Mammary epithelial cell (primary cell): ENCODE measurements around the gene MAB21L3.

Experiments used
- CTCF ChIP-seq, 2 donors: IDR thresholded peaks in 1 of 2; conservative IDR thresholded peaks in 1 of 2; 2 replicates each; pipeline ENCODE4 v1.5.1; 2011 to 2012; ENCODE audit warnings: inconsistent platforms in 2 of 2, low read length in 2 of 2, mild to moderate bottlenecking in 2 of 2, control low read depth in 1 of 2, low read depth in 1 of 2; ENCODE audit not compliant: insufficient read depth in 1 of 2; ENCODE audit errors: extremely low read depth in 1 of 2
- EZH2 ChIP-seq: IDR thresholded peaks from 2 replicates; pipeline ENCODE4 v1.6.1; 2012; ENCODE audit warnings: low read length, inconsistent platforms, borderline replicate concordance

DNA sequence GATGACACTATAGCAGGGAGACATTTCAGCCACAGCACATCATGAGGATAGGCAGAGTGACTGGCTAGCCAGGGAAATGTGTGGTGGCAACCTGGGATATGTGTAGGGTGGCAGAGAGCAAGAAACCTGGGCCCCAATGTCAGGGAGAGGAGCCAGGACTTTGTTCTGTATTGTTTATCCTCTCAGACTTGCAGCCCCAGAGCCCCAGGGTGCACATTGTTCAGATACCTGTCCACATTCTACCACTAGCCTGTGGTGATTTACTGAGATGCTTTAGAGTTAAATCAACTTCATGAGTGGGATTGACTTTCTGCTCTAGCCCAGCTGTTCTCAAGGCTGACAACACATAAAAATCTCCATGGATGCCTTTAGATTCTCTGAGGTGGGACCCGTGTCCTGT is 61.5 kb downstream of the MAB21L3 start:
- TF ChIP-seq CTCF (conservative IDR thresholded peaks at IDR 0.05 in 1 of 2, IDR thresholded peaks at IDR 0.05 in 1 of 2; ENCODE audit: extremely low read depth in 1 of 2, insufficient read depth in 1 of 2, low read depth in 1 of 2, low read length in 2 of 2) (no peak), EZH2 (no peak)
